GM08714 (cell line): ENCODE results near the gene TECPR1.

Experiments
- H3K4me3 ChIP-seq: fragments of 200-500 bp; sonication (Bioruptor generic); 2 replicates; pipeline ENCODE4 v1.5.1; 2014; ENCODE audit warnings: mild to moderate bottlenecking, low read length, inconsistent platforms
- ZNF274 ChIP-seq: IDR thresholded peaks from 2 replicates; pipeline ENCODE4 v1.6.1; 2012; ENCODE audit warnings: mild to moderate bottlenecking, low read depth, low read length

The TECPR1 gene

GRCh38 chr7:98194672-98195457, 57.2 kb downstream of the TECPR1 start:
- no peak for TF ChIP-seq ZNF274
- H3K4me3 ChIP-seq: no peak overlapping the region

GRCh38 chr7:98194186-98194585, 57.8 kb downstream of the TECPR1 start:
- H3K4me3 ChIP-seq: no peak overlapping the region
- TF ChIP-seq ZNF274: no peak

- no peak overlapping the region for H3K4me3 ChIP-seq
- no peak for TF ChIP-seq ZNF274
Observed at GRCh38 chr7:98193474-98194180, 58.4 kb downstream of the TECPR1 start.

GRCh38 chr7:98192781-98193457, 59.1 kb downstream of the TECPR1 start:
- TF ChIP-seq ZNF274: no peak
- no peak overlapping the region for H3K4me3 ChIP-seq

- H3K4me3 ChIP-seq: no peak overlapping the region
- no peak for TF ChIP-seq ZNF274
Observed at GRCh38 chr7:98191668-98192431, 60.2 kb downstream of the TECPR1 start.

- no peak for TF ChIP-seq ZNF274
- no peak overlapping the region for H3K4me3 ChIP-seq
Observed at GRCh38 chr7:98189559-98189958, 62.5 kb downstream of the TECPR1 start.

- H3K4me3 ChIP-seq: no peak overlapping the region
- TF ChIP-seq ZNF274: no peak
Observed at GRCh38 chr7:98187138-98187502, 64.9 kb downstream of the TECPR1 start.

GRCh38 chr7:98186452-98187137, 65.4 kb downstream of the TECPR1 start:
- TF ChIP-seq ZNF274: no peak
- H3K4me3 ChIP-seq: no peak overlapping the region

GRCh38 chr7:98185101-98185500, 66.9 kb downstream of the TECPR1 start:
- H3K4me3 ChIP-seq: no peak overlapping the region
- no peak for TF ChIP-seq ZNF274

GRCh38 chr7:98180751-98181150, 71.3 kb downstream of the TECPR1 start:
- TF ChIP-seq ZNF274: no peak
- H3K4me3 ChIP-seq: no peak overlapping the region

- TF ChIP-seq ZNF274: no peak
- no peak overlapping the region for H3K4me3 ChIP-seq
Observed at GRCh38 chr7:98178762-98179490, 73.1 kb downstream of the TECPR1 start.

GRCh38 chr7:98178321-98178720, 73.7 kb downstream of the TECPR1 start:
- TF ChIP-seq ZNF274: no peak
- H3K4me3 ChIP-seq: no peak overlapping the region

- no peak for TF ChIP-seq ZNF274
Observed at GRCh38 chr7:98177553-98177952, 74.5 kb downstream of the TECPR1 start.

More at GRCh38 chr7:98177553-98177952, 74.5 kb downstream of the TECPR1 start:
- no peak overlapping the region for H3K4me3 ChIP-seq
